Measurements from ENCODE around the gene GRAMD1B.

DNA sequence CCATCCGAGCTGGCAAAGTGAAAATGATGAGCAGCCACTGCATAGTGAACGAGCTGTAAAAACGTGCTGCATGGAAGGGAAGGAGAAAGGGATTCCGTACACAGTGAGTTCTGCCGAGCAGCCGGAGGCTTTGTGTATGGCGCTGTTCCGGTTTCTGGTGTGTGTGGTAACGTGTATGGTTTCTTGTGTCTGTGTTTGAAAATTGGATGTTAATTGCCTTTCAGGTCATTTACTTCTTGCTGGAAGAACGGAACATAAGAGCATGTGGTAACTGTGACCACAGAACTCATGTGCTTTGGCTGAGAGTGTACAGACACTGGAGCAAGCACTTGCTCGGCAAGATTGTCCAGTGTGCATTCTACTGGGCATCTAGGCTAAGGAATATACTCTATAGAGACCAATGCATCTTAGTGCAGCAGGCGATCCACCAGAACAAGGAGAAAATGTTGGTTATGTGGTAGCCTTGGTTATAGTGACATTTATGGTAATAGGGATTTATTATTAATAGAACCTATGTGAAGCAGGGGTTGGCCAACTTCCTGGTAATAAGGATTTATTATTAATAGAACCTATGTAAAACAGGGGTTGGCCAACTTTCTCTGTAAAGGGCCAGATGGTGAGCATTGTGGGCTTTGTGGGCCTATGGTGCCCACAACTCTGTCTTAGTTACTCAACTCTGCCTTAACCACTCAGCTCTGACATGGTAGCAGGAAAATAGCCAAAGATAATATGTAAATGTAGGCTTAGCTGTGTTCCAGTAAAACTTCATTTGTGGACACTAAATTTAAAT lies 49.2 kb downstream of the GRAMD1B start:
- TF ChIP-seq, protein P1, sequence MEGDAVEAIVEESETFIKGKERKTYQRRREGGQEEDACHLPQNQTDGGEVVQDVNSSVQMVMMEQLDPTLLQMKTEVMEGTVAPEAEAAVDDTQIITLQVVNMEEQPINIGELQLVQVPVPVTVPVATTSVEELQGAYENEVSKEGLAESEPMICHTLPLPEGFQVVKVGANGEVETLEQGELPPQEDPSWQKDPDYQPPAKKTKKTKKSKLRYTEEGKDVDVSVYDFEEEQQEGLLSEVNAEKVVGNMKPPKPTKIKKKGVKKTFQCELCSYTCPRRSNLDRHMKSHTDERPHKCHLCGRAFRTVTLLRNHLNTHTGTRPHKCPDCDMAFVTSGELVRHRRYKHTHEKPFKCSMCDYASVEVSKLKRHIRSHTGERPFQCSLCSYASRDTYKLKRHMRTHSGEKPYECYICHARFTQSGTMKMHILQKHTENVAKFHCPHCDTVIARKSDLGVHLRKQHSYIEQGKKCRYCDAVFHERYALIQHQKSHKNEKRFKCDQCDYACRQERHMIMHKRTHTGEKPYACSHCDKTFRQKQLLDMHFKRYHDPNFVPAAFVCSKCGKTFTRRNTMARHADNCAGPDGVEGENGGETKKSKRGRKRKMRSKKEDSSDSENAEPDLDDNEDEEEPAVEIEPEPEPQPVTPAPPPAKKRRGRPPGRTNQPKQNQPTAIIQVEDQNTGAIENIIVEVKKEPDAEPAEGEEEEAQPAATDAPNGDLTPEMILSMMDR (IDR thresholded peaks at IDR 0.05): no peak
- TF ChIP-seq POLR2A (IDR thresholded peaks at IDR 0.05): no peak
- no peak for TF ChIP-seq POLR2AphosphoS5 (IDR thresholded peaks at IDR 0.05)

Measured in breast epithelium (tissue), 3 donors.